ENCODE measurements around the gene ENTHD1. TPM values are rescaled to one million over a fixed set of nuclear protein-coding genes. Genes with fewer than 3 reads are reported as not detected.

Gene ENTHD1
- total RNA-seq, 2 donors from 2014 or later = 0.31 to 1.5 TPM

DNA sequence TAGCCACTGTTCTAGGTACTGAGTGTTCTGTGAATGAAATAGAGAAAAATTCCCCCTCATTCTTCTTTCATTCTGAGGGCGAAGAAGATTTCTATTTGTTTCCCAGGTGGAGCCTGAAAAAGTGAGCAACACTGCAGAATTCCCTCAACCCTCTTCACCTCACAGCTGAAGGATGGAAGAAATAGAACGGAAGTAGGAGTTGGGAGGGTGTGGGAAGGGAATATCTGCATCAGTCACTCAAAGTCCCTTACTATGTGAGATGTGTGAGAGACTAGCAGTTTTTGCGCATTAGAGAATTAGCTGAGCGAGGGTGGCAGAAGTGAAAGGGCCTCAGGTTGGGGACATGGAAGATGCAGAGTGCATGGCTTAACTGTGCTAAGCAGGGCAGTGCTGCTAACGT lies 88.4 kb downstream of the ENTHD1 start:
- Mint-ChIP-seq H3K9me3 (peaks cover 0 to 11% of the 10 kb centered on the region in 2 donors), H3K27ac (no peak overlapping the region), H3K36me3 (peaks cover 0 to 6% of the 10 kb centered on the region in 2 donors)
- DNase-seq (ENCODE audit: low spot score in 2 of 2) = no peak
- ATAC-seq = no peak

DNA sequence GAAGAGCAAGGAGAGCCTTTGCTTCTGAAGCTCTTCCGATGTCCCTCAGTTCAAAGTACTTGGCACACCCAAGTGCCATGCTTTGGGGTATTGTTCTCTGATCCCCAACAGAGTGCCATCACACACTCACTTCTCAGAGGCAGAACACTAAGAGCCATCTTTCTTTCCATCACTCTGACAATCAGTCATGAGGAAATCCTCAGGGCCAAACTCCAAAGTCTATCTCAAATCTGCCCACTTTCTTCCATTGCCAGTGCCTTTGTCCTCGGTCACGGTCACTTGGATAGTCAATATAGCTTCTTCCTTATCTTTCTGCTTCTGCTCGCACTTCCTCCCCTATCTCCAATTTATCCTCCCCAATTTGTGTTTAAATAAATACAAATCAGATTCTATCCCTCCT lies 90.9 kb downstream of the ENTHD1 start:
- Mint-ChIP-seq H3K27ac (no peak overlapping the region), H3K36me3 (peaks cover 15 to 23% of the 10 kb centered on the region in 2 donors), H3K9me3 (peaks cover 14 to 22% of the 10 kb centered on the region in 2 donors)
- DNase-seq (ENCODE audit: low spot score in 2 of 2) (no peak), ATAC-seq (no peak)

DNA sequence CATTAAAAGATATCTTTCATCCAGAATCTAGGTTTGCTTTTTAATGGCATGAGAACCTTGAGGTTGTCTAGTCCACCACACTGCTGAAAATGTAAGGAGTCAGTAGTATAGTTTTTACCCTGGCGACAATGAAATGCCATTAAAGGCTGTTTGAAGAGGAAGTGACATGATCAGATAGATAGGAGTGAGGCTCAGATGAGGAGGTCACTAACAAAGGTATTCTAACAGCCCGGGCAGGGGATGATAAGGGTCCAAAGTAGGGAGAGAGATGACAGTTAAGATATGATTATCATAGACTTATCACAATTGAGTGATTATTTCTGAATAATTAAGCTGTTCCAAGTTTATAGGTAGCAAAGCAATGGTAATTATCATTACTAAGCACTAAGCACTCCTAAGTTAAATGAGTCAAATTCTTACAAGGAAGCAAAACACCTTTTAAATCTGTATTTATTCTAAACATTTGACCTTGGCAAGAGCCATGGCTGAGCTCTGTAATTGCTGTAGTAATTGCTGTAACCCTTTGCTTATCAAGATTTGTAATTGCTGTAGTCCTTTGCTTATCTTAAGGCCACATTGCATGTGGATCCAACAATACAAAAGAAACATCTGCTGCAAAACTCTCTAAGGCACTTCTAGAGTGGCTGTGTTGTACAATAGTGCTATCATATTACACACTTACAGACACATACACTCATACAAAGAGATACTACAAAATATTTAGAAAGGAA lies 92.6 kb downstream of the ENTHD1 start:
- DNase-seq (ENCODE audit: low spot score in 2 of 2) = no peak
- Mint-ChIP-seq H3K36me3 (peaks cover 28 to 30% of the 10 kb centered on the region in 2 donors), H3K9me3 (peaks cover 21 to 34% of the 10 kb centered on the region in 2 donors), H3K27ac (no peak overlapping the region)
- ATAC-seq = no peak

DNA sequence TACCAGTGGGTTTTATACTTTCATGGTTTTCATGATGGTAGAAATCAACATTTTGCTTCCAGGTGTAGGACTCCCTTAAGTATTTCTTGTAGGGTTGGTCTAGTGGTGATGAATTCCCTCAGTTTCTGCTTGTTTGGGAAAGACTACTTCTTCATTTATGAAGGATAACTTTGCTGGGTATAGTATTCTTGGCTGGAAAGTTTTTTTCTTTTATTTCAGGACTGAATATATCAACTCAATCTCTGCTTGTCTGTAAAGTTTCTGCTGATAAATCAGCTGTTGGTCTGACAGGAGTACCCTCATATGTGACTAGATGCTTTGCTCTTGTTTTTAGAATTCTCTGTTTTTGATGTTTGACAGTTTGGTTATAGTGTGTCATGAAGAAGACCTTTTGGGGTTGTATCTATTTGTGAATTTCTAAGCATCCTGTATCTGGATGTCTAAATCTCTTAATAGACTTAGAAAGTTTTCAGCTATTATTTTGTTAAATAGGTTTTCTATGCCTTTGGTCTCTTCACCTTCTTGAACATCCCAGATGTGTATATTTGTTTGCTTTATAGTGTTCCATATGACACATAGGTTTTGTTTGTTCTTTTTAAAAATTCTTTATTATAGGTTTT lies 95.9 kb downstream of the ENTHD1 start:
- Mint-ChIP-seq H3K36me3 (peaks cover 28 to 30% of the 10 kb centered on the region in 2 donors), H3K27ac (no peak overlapping the region), H3K9me3 (peaks cover 21 to 32% of the 10 kb centered on the region in 2 donors)
- ATAC-seq (no peak), DNase-seq (ENCODE audit: low spot score in 2 of 2) (no peak)

DNA sequence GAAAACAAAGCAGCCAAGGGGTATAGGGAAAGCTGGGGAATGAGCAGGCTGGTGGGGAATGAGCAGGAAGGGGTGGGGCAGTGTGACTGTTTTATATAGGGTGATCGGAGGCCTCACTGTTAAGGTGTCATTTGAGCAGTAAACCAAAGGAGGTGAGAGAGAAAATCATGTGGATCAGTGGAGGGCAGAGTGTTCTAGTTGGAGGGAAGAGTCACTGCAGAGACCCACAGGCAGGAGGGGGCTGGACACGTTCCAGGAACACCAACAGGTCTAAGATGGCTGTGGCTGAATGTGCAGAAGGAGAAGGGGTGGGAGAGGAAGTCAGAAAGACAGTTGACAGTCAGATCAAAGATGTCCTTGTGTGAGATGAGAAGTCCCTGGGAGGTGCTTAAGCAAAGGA lies 103.8 kb downstream of the ENTHD1 start:
- ATAC-seq = no peak
- H3K9me3 Mint-ChIP-seq = peaks cover 0 to 5% of the 10 kb centered on the region in 2 donors
- no peak for DNase-seq (ENCODE audit: low spot score in 2 of 2)
- H3K36me3 Mint-ChIP-seq = no peaks in the 10 kb centered on the region
- no peak overlapping the region for H3K27ac Mint-ChIP-seq

DNA sequence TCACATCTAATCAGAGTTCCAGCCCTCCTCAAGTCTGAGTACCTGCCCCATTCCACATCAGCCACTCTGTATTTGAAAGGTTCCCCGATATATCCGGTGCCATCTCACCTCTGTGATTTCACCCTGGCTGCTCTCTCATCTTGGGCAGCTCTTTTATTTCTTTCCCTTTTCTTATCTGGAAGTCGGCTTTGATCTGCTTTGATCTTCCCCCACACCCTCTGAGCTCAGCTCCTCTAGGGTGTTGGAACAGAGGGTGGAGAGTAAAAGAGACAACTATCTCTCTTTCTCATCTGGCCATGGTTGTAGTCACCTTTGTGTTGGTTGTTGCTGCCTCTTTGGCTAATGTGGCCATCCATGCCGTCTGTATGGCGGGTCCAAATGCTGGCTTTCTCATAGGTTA lies 108.3 kb downstream of the ENTHD1 start:
- ATAC-seq (peak in 1 of 2 donors; percentile 40), DNase-seq (ENCODE audit: low spot score in 2 of 2) (no peak)
- H3K36me3 Mint-ChIP-seq = no peaks in the 10 kb centered on the region
- peaks cover 0 to 11% of the 10 kb centered on the region in 2 donors for H3K9me3 Mint-ChIP-seq
- H3K27ac Mint-ChIP-seq = no peak overlapping the region

DNA sequence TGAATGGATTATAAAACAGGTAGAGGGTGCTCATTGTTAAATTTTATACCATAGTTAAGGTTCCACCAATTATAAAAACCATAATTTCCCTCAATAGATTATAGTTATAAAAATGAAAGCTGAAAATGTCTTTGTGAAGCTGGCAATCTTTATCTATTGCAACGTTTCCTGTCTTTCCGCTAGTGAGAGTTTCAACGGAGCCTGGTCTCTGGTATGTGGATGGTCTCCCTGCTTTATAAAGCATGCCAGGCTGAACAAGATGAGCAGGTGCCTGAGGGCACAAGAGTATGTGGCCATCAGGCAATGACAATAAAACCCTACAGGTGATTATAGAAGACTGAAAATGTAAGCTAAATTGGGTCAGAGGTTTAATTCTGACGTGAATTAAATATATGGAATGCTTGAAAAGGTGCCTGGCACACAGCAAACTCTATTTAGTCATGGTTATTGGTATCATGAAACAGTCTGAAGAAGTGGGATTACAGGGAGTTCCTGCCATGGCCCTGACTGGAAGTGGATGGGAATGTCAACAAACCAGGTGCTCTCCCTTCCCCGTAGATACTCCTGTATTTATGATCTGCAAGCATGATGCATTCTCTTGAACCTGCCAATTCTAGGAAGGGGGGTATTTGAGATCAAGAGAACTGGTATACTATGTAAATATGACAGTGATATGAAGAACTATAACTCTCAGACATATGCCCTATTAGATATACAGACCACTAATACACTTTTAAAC lies 115.7 kb downstream of the ENTHD1 start:
- Mint-ChIP-seq H3K9me3 (peaks cover 0 to 6% of the 10 kb centered on the region in 2 donors), H3K27ac (no peak overlapping the region), H3K36me3 (no peaks in the 10 kb centered on the region)
- ATAC-seq (no peak), DNase-seq (ENCODE audit: low spot score in 2 of 2) (no peak)

DNA sequence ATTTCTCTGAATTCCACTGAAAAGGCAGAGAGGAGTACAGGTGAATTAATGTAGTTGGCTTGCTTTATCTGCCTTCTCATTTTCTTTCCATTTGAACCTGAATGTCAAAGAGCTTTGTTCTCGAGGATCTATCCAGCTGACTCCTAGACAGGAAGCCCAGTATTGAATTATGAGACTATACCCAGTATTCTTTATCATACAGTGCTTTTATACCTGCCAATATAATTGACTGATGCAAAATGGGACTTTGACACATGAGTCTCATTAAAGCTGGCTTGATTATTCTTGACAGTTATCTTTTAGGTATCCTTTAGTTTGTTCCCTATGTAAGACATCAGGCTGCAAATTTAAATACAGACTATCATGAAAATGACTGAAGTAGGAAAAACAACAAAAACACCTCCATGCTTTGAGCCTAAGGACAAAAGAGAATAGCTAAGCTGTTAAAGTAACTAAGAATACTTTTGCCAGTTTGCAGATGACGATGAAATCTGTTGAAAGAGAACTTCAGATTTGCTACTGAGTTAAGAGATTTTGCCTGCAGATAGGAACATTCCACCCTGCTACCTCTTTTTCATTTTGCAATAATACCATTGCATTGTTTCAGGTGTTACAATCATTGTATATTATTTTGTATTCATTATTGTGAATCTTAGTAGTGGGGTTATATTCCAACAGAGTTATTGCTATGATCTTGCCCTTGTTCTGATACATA lies 117.1 kb downstream of the ENTHD1 start:
- DNase-seq (ENCODE audit: low spot score in 2 of 2) (no peak), ATAC-seq (no peak)
- Mint-ChIP-seq H3K27ac (no peak overlapping the region), H3K36me3 (no peaks in the 10 kb centered on the region), H3K9me3 (peaks cover 0 to 3% of the 10 kb centered on the region in 2 donors)

DNA sequence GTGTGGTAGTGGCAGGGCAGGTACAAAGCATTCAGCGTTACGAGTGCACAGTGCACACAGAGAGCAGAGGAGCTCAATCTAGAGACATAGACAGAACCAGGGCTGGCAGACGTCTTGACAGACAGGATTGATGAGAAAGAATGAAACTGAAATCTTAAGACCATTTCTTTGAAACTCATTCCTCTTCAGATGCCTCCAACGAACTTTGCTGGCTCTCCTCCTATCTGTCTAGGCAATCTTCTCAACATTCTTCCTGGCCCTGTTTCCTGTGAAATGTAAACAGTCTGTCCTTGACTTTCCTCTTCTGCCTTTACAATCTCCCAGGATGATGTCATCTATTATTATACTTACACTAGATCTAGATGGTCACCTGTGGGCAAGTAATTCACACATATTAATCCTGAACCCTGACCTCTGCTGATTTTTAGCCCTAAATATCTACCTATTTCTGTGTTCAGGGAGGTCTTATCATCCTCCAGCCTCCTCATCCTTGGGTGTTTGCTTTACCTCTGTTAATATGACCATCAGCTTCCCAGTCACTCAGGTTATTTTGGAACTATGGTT lies 119.5 kb downstream of the ENTHD1 start:
- H3K27ac Mint-ChIP-seq = peak overlapping the region; percentile 10 to 79
- H3K36me3 Mint-ChIP-seq = no peaks in the 10 kb centered on the region
- ATAC-seq (peak; percentile 95 to 97), DNase-seq (ENCODE audit: low spot score in 2 of 2) (peak in 1 of 2 donors; percentile 20)
- no peaks in the 10 kb centered on the region for H3K9me3 Mint-ChIP-seq

DNA sequence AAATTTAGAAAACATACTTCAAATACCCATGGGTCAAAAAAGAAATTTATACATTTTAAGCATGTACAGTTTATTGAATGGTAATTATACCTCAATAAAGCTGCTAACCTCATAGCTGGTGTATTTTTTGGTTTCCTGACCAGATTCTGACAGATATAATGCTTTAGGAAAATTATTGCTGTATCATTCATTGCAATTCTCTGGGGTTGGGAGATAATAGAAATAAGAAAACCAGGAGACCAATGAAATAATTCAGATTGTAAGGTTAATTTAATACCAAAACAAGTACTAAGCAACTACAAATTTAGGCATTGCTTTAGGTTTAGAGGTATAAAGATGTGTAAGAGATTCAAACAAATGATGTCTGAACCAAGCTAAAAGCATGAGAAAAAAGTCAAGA lies 120.1 kb downstream of the ENTHD1 start:
- Mint-ChIP-seq H3K27ac (peak overlapping the region in 1 of 2 donors; percentile 79), H3K9me3 (no peaks in the 10 kb centered on the region), H3K36me3 (no peaks in the 10 kb centered on the region)
- DNase-seq (ENCODE audit: low spot score in 2 of 2) (no peak), ATAC-seq (no peak)

DNA sequence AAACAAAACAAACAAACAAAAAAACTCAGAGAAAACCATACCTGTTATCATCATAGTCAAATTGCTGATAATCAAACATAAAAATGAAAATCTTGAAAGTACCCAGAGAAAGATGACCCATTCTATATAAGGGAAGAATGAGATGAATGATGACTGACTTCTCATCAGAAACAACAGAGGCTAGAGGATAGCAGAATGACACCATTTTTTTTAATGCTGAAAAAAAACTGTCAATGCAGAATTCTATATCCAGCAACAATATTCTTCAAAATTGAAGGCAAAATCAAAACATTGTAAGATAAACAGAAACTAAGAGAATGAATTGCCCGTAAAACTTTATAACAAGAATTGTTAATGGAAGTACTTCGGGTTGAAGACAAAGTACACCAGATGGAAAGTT lies 122.1 kb downstream of the ENTHD1 start:
- Mint-ChIP-seq H3K9me3 (no peaks in the 10 kb centered on the region), H3K36me3 (no peaks in the 10 kb centered on the region)

DNA sequence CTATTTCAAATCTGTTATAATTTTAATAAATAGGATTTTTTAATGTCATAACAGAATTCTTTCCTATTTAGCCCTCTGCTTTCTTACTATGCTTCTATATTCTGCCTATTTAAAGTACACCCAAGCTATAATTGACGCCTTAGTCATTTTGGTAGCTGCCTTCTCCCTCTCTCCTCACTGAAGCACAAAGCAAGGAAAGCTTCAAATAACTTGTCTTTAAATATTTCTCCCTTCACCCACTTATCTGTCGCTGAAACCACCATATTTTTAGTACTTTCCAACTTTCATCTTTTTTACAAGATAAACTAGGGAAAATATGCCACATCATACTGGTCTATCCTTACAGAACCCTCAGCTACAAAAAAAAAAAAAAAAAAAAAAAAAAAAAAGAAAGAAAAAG lies 127.9 kb downstream of the ENTHD1 start:
- no peaks in the 10 kb centered on the region for H3K36me3 Mint-ChIP-seq
- no peak overlapping the region for H3K27ac Mint-ChIP-seq
- ATAC-seq = no peak
- no peaks in the 10 kb centered on the region for H3K9me3 Mint-ChIP-seq
- DNase-seq (ENCODE audit: low spot score in 2 of 2) = no peak

More for the DNA sequence above, 122.1 kb downstream of the ENTHD1 start:
- DNase-seq (ENCODE audit: low spot score in 2 of 2) (no peak), ATAC-seq (no peak)
- H3K27ac Mint-ChIP-seq = no peak overlapping the region

DNA sequence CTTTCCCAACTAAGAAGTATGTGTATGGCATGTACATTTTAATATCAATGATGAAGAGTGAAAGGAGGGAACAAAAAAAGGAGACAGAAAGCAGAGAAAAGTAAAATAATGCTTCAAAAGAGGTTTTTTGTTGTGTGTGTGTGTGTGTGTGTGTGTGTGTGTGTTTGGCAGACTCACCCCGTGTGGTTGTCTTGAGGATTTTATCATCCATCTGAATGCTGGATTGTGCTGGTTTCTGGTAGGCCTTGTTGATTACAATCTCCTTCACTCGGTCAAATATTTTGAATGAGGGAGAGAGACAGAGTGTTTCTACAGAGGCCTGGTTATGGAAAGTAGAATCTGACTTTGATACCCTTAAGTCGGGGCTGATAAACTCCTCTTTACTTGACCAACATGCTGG lies 128.5 kb downstream of the ENTHD1 start:
- no peaks in the 10 kb centered on the region for H3K36me3 Mint-ChIP-seq
- DNase-seq (ENCODE audit: low spot score in 2 of 2) (no peak), ATAC-seq (no peak)
- H3K9me3 Mint-ChIP-seq = no peaks in the 10 kb centered on the region
- H3K27ac Mint-ChIP-seq = no peak overlapping the region

DNA sequence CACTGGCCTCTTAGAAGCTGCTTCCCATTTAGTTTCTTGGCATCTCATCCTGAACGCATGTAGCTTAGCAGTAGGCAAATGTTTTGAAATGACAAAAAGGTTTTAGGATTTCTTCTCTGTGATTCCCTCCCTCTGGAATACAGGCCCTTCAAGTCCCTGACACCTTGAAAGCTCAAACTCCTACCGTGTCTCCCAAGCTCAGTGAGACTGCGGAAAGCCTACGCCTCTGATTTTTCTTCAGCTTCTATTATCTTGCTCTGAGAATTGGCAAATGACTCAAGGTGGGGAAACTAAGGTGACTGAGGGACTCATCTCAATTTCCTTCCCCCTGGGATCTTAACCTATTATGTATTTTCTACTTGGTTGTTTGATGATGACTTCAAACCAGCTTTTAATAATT lies 130.3 kb downstream of the ENTHD1 start:
- DNase-seq (ENCODE audit: low spot score in 2 of 2) = no peak
- Mint-ChIP-seq H3K27ac (no peak overlapping the region), H3K36me3 (no peaks in the 10 kb centered on the region), H3K9me3 (no peaks in the 10 kb centered on the region)
- ATAC-seq = no peak

DNA sequence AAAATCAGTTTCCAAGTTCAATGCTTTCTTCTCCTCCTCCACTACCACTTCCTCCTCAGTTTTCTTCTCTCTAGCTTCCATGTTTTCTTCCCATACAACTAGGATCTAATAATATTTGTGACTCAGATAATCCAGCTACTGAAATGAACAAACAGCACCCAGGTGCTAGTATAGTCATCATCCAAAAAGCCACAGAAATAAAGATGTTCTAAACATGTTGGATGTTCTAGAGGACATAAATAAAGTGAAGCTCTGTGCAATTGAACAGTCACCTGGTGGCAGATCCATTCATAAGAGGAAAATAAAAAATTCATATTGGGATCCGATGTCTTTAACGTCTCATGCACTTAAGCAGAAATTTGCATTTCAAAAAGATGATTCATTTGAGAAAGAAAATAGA lies 142.8 kb downstream of the ENTHD1 start:
- no peaks in the 10 kb centered on the region for H3K36me3 Mint-ChIP-seq
- ATAC-seq = peak; percentile 36 to 68

DNA sequence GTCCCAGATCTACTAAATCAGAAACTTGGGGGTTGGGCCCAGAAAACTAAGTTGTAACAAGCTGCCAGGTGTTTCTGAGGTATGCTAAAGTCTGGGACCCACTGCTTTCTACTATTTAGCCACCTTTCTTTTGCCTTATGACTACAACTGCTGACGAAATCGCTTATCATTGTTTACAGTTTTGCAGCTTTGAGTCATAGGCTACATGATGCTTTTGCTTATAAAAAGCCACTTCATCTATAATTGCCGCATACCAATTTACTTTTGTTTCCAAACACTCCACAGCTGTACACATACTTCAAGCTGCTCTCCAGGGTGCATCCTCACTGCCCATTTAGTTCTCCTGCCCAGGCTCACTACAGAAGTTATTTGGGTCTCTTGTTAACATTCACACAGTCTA lies 144.7 kb downstream of the ENTHD1 start:
- DNase-seq (ENCODE audit: low spot score in 2 of 2) (no peak), ATAC-seq (peak in 1 of 2 donors; percentile 56)
- H3K27ac Mint-ChIP-seq = no peak overlapping the region
- no peaks in the 10 kb centered on the region for H3K36me3 Mint-ChIP-seq
- H3K9me3 Mint-ChIP-seq = no peaks in the 10 kb centered on the region

More for the DNA sequence above, 142.8 kb downstream of the ENTHD1 start:
- H3K9me3 Mint-ChIP-seq = no peaks in the 10 kb centered on the region
- no peak overlapping the region for H3K27ac Mint-ChIP-seq
- no peak for DNase-seq (ENCODE audit: low spot score in 2 of 2)

Data from activated naive CD4-positive, alpha-beta T cell treated with anti-CD3 and anti-CD28 coated beads, Interleukin-2, amount 50 U/mL, for 72 hours (primary cell).